ENCODE results near the gene ANKRD13B. TPM values are rescaled to one million over a fixed set of nuclear protein-coding genes. Genes with fewer than 3 reads are reported as not detected.

The ANKRD13B gene
- total RNA-seq, result 8.6 and 10.0 TPM in 2 replicates

DNA sequence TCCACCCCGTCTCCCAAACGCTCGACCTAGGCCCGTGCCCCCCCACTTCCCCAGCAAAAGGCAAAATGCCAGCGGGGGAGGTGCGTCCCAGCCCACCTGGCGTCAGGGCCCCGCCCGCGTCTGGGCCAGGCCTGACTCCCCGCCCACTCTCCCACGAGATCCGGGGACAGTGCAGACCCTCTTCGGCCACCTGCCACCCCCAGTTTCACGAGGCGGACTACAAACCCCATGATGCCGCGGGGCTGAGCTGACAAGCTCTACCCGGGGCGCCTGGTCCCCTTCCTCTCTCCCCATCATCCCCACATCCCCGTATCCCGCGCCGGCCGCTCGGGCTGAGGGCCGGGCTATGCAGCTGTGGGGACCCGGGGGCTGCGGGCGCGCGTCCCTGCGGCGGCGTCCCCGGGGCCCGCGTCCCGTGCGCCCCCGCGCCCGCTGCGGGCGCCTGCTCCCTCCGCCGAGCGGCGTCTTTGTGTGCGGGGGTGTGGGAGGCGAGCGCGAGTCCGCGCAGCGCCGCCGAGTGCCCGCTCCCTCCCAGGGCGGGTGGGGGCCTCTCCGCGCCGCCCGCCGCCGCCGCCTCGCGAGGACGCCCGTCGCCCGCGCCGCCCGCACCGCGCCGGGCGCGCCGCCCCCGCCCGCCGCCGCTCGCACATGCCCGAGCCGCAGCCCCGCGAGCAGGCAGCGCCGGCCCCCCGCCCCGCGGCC lies at the start of gene ANKRD13B:
TSS of gene ANKRD13B (plus strand) at position 283 of the 702 bp plus-strand sequence. CDS start 490 bp downstream, outside the sequence.

DNA sequence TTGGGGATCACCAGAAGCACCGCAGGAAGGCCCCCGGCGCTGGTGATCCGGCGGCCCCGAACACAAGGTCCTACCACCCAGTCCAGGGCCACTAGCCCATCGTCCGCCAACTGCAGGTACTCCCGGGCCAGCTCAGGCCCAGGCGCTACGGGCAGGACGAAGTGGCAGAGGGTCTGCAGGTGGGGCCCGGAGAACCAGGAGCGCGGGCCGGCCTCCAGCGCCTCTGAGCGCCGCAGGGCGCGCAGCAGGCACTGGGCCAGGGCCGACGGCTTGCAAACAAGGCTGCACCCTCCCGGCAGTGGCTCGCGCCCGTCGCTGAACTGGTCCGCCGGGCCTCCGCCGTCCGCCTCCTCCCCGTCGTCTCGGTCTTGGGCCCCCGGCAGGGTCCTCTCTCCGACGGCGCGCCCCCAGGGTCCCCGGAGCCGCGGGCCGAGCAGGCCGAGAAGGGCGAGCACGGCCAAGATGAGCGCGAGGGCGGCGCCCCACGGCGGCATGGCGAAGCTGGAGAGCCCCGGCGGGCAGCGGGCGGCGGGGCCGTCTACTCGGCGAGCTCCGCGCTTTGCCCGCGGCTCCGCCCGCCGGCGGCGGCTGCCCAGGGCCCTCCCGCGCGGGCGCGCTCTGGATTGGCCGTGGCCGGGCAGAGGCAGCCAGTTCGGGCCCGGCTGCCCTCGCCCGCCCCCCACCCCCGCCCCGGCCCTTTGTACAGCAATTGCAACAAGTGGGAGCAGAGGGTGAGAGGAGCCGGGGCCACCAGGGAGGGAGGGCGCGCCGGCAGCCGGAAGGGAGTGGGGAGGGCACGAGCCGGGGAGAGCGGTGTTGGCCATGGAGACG lies 26.2 kb upstream of the ANKRD13B start, which contains the start of gene ABHD15:
TSS of gene ABHD15 (minus strand) at position 565 of the 831 bp plus-strand sequence. CDS start at position 494, 71 bp downstream.

DNA sequence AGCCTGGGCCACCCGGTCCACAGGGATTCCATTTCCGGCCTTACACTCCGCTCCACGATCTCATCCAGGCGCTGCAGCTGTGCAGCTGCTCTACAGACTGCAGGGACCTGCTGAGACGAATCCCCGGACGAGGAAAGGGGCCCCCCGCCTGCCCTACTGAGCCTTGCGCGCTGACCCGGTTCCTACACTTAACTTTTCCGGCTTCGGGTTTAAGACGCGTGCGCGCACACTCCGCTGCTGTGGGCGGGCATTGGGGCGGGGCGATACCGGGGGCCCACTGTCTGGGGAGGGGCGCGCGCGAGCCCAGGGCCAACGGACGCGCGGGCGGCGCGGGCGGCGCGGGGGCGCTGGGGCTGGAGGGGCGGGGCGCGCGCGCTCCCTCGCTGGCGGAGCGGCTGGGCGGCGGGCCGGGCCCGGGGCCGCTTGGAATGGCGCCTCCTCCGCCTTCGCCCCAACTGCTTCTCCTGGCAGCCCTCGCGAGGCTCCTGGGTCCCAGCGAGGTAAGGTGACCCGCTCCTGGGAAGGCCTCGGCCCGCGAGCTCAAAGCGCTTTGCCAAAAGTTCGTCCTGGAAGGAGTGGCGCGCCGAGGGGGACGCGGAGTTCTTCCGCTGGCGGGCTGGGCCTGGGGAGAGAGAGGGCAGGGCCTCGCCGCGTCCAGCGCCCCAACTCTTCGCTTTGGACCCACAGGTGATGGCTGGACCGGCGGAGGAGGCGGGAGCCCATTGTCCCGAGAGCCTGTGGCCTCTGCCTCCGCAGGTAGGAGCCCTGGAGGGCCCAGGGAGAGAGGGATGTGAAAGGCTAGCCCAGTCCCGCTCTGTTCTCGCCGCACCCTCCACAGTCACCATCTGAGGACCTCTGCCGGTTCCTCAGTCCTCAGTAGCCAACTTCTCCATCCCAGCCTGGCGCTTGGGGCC lies 24.3 kb upstream of the ANKRD13B start, which contains the start of gene TP53I13:
TSS of gene TP53I13 (plus strand) at position 371 of the 914 bp plus-strand sequence. CDS start at position 429, 58 bp downstream.

DNA sequence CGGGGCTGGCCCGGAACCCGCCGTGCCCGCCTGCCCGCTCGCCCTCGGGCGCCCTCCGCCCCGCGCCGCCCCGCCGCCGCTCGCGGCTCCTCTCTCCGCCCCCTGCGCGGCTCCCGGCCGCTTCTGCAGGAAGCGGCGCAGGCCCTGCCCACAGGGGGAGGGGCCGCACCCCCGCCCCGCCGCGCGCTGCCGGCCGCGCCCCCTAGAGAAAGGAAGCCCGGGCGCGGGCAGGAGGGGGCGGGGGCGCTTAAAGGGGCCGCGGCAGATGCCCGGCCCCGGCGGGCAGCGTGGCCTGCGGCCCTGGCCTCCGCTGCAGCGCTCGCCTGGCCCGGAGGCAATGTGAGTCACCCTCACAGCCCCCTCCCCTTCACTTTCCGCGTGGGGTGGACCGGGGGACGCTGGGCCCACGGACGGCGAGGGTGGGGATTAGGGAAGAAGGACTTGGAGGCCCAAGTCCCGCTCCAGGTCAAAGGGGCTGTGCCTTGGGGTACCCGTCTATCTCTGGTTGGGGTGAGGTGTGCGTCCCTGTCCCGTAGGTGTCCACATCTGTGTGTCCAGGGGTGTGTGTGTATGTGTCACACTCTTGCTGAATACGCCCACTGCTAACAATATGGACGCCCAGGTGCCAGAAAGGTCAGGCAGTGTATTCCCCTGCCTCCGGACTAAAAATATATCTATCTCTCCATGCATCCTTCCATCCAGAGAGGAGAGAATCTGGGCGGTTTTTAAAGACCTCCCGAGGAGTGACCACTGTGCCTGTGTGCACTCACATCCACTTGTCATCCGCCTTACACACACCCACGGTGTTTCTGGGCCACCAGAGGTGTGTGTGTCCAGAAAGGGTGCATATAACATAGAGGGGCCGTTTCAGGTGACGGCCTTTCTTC lies 3.2 kb upstream of the ANKRD13B start, which contains the start of gene GIT1:
TSS of gene GIT1 (minus strand) at position 125 of the 887 bp plus-strand sequence. CDS start 270 bp downstream, outside the sequence.

DNA sequence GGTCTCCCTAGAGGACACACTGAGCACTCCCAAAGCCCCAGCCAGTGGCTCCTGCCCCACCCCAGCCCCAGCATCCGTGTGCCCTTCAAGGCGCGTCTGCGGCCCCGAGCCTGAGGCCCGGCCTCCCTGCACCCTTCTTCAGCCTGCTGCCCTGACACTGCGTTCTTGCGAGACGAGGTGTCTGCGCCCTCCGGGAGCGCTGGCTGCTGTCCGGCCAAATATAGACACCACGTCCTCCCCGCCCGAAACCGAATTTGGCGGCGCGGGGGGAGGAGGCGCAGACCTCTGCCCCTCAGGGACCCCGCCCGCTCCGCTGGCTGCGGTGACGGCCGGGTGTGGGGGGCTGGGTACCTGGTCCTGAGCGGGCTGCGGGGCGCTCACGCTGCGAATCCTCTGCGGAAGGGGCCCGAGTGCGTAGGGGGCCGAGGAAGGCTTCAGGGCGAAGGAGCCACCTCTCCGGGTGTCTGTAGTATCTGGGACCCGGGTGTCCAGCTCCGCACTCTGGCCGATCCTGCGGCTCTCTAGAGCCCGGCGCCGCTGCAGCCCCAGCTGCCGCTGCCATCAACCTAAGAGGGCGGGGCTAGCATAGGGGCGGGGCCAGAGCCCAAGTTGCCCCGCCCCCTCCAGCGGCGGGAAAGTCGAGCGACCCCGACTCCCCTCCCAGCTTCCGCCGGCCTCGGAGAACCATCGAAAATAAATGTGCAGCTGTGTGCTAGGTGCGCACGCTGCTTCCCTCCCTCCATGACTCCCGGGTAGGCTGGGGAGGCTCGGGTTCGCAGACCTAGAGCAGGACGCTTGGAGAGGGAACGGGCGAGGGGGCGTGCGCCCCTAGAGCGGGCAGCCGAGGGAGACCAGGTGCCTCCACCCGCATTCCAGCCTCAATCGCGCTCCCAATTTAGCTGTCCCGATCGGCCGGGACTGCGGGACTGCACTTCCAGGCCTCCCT lies 29.7 kb downstream of the ANKRD13B start, which contains the start of gene CORO6:
TSS of gene CORO6 (minus strand) at position 576 of the 946 bp plus-strand sequence. CDS start 1,491 bp downstream, outside the sequence.

Small RNAs within 50 kb of the gene (small RNA-seq; reads per million reads assigned to genes)
- not detected for gene RNU6-920P

Other genes starting within 250 kb of the ANKRD13B start
- gene TAOK1, start 202.8 kb upstream of the ANKRD13B start, total RNA-seq, result 62.4 and 74.6 TPM in 2 replicates
- gene ABHD15, start 26.1 kb upstream of the ANKRD13B start, total RNA-seq, result 9.6 and 10.8 TPM in 2 replicates
- gene TP53I13, start 24.4 kb upstream of the ANKRD13B start, total RNA-seq, result 63.4 and 65.4 TPM in 2 replicates
- gene GIT1, start 3.5 kb upstream of the ANKRD13B start, total RNA-seq, result 25.6 and 30.2 TPM in 2 replicates
- 12.4 and 18.2 TPM in 2 replicates for gene CORO6, start 29.8 kb downstream of the ANKRD13B start, total RNA-seq